Astrocyte (in vitro differentiated cells and primary cell): Measurements from ENCODE around the gene SEMA4D. TPM values are rescaled to one million over a fixed set of nuclear protein-coding genes. Genes with fewer than 3 reads are reported as not detected.

ENCODE experiments used
- DNase-seq: peaks from one replicate; pipeline ENCODE4 v3.0.0-alpha.2; 2010; ENCODE audit warnings: low read depth
- FAIRE-seq: peaks from 2 replicates; lab custom pipeline; 2011; peaks lifted over from hg19 to GRCh38; lab: Jason Lieb, UNC
- H2AFZ ChIP-seq: 2 replicates; pipeline ENCODE4 v1.6.0; 2012; ENCODE audit warnings: low read depth, low read length, inconsistent platforms
- H3K27ac ChIP-seq: 2 replicates; pipeline ENCODE4 v1.5.1; 2011; ENCODE audit warnings: low read depth, low read length, inconsistent platforms
- H3K27me3 ChIP-seq: 2 replicates; pipeline ENCODE4 v1.6.0; 2011; ENCODE audit warnings: low read length, inconsistent platforms; ENCODE audit not compliant: insufficient read depth
- H3K36me3 ChIP-seq: 2 replicates; pipeline ENCODE4 v1.5.1; 2011; ENCODE audit warnings: low read length, inconsistent platforms; ENCODE audit not compliant: insufficient read depth
- H3K4me1 ChIP-seq: 2 replicates; pipeline ENCODE4 v1.5.1; 2011; ENCODE audit warnings: low read length, inconsistent platforms; ENCODE audit not compliant: insufficient read depth
- H3K4me2 ChIP-seq: 2 replicates; pipeline ENCODE4 v1.6.0; 2012; ENCODE audit warnings: low read length, inconsistent platforms
- H3K4me3 ChIP-seq: 2 replicates; pipeline ENCODE4 v1.5.1; 2011; ENCODE audit warnings: low read depth, mild to moderate bottlenecking, low read length, inconsistent platforms; ENCODE audit not compliant: insufficient read depth
- H3K79me2 ChIP-seq: 2 replicates; pipeline ENCODE4 v1.6.0; 2012; ENCODE audit warnings: mild to moderate bottlenecking, low read length, inconsistent platforms; ENCODE audit not compliant: insufficient read depth
- H3K9ac ChIP-seq: 2 replicates; pipeline ENCODE4 v1.6.0; 2012; ENCODE audit warnings: mild to moderate bottlenecking, low read length, inconsistent platforms
- H3K9me3 ChIP-seq: 2 replicates; pipeline ENCODE4 v1.5.1; 2012; ENCODE audit warnings: low read depth, mild to moderate bottlenecking, low read length, inconsistent platforms; ENCODE audit not compliant: insufficient read depth
- H4K20me1 ChIP-seq: 2 replicates; pipeline ENCODE4 v1.6.0; 2012; ENCODE audit warnings: low read length, inconsistent platforms; ENCODE audit not compliant: insufficient read depth
- H3K27ac Mint-ChIP-seq: one replicate; pipeline ENCODE4 v1.8.0; 2021; ENCODE audit warnings: mild to moderate bottlenecking, mixed read lengths; ENCODE audit not compliant: unreplicated experiment
- H3K27me3 Mint-ChIP-seq: one replicate; pipeline ENCODE4 v1.8.0; 2021; ENCODE audit warnings: low read depth, mixed read lengths; ENCODE audit not compliant: unreplicated experiment
- H3K36me3 Mint-ChIP-seq: one replicate; pipeline ENCODE4 v1.8.0; 2021; ENCODE audit warnings: low read depth, mixed read lengths; ENCODE audit not compliant: unreplicated experiment
- H3K4me1 Mint-ChIP-seq: one replicate; pipeline ENCODE4 v1.8.0; 2021; ENCODE audit warnings: low read depth, mixed read lengths; ENCODE audit not compliant: unreplicated experiment
- H3K4me3 Mint-ChIP-seq: one replicate; pipeline ENCODE4 v1.8.0; 2021; ENCODE audit warnings: mild to moderate bottlenecking, moderate library complexity, mixed read lengths; ENCODE audit not compliant: unreplicated experiment
- H3K9me3 Mint-ChIP-seq: one replicate; pipeline ENCODE4 v1.8.0; 2021; ENCODE audit warnings: mild to moderate bottlenecking, mixed read lengths; ENCODE audit not compliant: unreplicated experiment
- CTCF ChIP-seq: IDR thresholded peaks from 2 replicates; pipeline ENCODE4 v1.5.1; 2011; ENCODE audit warnings: low read depth, mild to moderate bottlenecking, inconsistent platforms, low read length, moderate library complexity; ENCODE audit not compliant: insufficient read depth
- EZH2 ChIP-seq: IDR thresholded peaks from 2 replicates; pipeline ENCODE4 v1.6.1; 2012; ENCODE audit warnings: mild to moderate bottlenecking, low read length, inconsistent platforms; ENCODE audit not compliant: insufficient read depth
- total RNA-seq: library from RNA; stranded (reverse); gene quantifications from 2 replicates; pipeline ENCODE4 v1.2.1, GENCODE V29; 2021

SEMA4D gene
- total RNA-seq, 1 donor from 2014 or later, result 6.2 TPM

GRCh38 chr9:89519366-89519805 lies 21.5 kb upstream of the SEMA4D start:
- Mint-ChIP-seq H3K27ac (peak overlapping the region; percentile 69), H3K4me1 (peaks cover 13% of the 10 kb centered on the region), H3K27me3 (peaks cover 6% of the 10 kb centered on the region), H3K36me3 (no peaks in the 10 kb centered on the region), H3K4me3 (no peak overlapping the region), H3K9me3 (no peaks in the 10 kb centered on the region)
- Histone ChIP-seq H3K79me2 (no peaks in the 10 kb centered on the region), H4K20me1 (no peaks in the 10 kb centered on the region), H3K27me3 (no peaks in the 10 kb centered on the region), H2AFZ (no peak overlapping the region), H3K9me3 (no peaks in the 10 kb centered on the region), H3K4me2 (no peak overlapping the region), H3K4me1 (peaks cover 3% of the 10 kb centered on the region), H3K27ac (no peak overlapping the region), H3K9ac (no peak overlapping the region), H3K4me3 (no peak overlapping the region), H3K36me3 (no peaks in the 10 kb centered on the region)
- DNase-seq (peak; percentile 8), FAIRE-seq (no peak)
- no peak for TF ChIP-seq CTCF
- TF ChIP-seq EZH2, result no peak

GRCh38 chr9:89518466-89519365 lies 20.8 kb upstream of the SEMA4D start:
- Histone ChIP-seq H3K27ac (no peak overlapping the region), H3K4me3 (no peak overlapping the region), H3K79me2 (no peaks in the 10 kb centered on the region), H2AFZ (no peak overlapping the region), H3K9ac (no peak overlapping the region), H3K4me2 (no peak overlapping the region), H3K9me3 (no peaks in the 10 kb centered on the region), H3K27me3 (peaks cover 3% of the 10 kb centered on the region), H3K4me1 (peaks cover 3% of the 10 kb centered on the region), H3K36me3 (no peaks in the 10 kb centered on the region), H4K20me1 (no peaks in the 10 kb centered on the region)
- TF ChIP-seq EZH2 (no peak), CTCF (no peak)
- FAIRE-seq, result no peak
- no peaks in the 10 kb centered on the region for H3K9me3 Mint-ChIP-seq
- no peak overlapping the region for H3K4me3 Mint-ChIP-seq
- DNase-seq, result no peak
- H3K27ac Mint-ChIP-seq, result no peak overlapping the region
- H3K36me3 Mint-ChIP-seq, result no peaks in the 10 kb centered on the region
- H3K4me1 Mint-ChIP-seq, result peaks cover 11% of the 10 kb centered on the region
- H3K27me3 Mint-ChIP-seq, result peaks cover 4% of the 10 kb centered on the region

GRCh38 chr9:89515416-89515815 lies 17.5 kb upstream of the SEMA4D start:
- no peak overlapping the region for H3K9ac ChIP-seq
- no peaks in the 10 kb centered on the region for H3K36me3 ChIP-seq
- H3K4me1 Mint-ChIP-seq, result peaks cover 4% of the 10 kb centered on the region
- H3K4me3 Mint-ChIP-seq, result no peak overlapping the region
- H3K4me2 ChIP-seq, result no peak overlapping the region
- FAIRE-seq (no peak), DNase-seq (no peak)
- TF ChIP-seq CTCF (no peak), EZH2 (no peak)
- H3K9me3 Mint-ChIP-seq, result no peaks in the 10 kb centered on the region
- no peak overlapping the region for H2AFZ ChIP-seq
- H3K27me3 Mint-ChIP-seq, result peaks cover 34% of the 10 kb centered on the region
- no peaks in the 10 kb centered on the region for H3K9me3 ChIP-seq
- no peaks in the 10 kb centered on the region for H3K36me3 Mint-ChIP-seq
- H3K4me1 ChIP-seq, result peaks cover 3% of the 10 kb centered on the region
- no peak overlapping the region for H3K27ac Mint-ChIP-seq
- no peaks in the 10 kb centered on the region for H4K20me1 ChIP-seq
- H3K4me3 ChIP-seq, result no peak overlapping the region
- H3K27me3 ChIP-seq, result peaks cover 3% of the 10 kb centered on the region
- no peaks in the 10 kb centered on the region for H3K79me2 ChIP-seq
- no peak overlapping the region for H3K27ac ChIP-seq
